A673 (cell line): ENCODE data around the gene CDA. TPM values are rescaled to one million over a fixed set of nuclear protein-coding genes. Genes with fewer than 3 reads are reported as not detected.

Experiments
- BruUV-seq: library from RNA; stranded (reverse); fragments of 400-500 nt; replicated peaks from 2 replicates; lab custom pipeline; 2021; lab: Mats Ljungman, UMichigan
- CTCF ChIA-PET: fragments of 300-600 bp; sonication (Branson Sonifier 250); formaldehyde crosslinking; loops from one replicate; lab custom pipeline; 2022; ENCODE audit warnings: antibody characterized with exemption; lab: Charles Lee
- POLR2A ChIA-PET: fragments of 300-600 bp; sonication (Branson Sonifier 250); formaldehyde crosslinking; loops from one replicate; lab custom pipeline; 2022; ENCODE audit warnings: antibody characterized with exemption; ENCODE audit not compliant: low non-redundant PET; lab: Charles Lee
- DNase-seq: peaks from one replicate; pipeline ENCODE4 v3.0.0-alpha.2; 2015; ENCODE audit warnings: low spot score
- H3K27ac ChIP-seq: fragments of 200-600 bp; sonication (generic); 2 replicates; pipeline ENCODE4 v1.5.1; 2016; ENCODE audit warnings: mixed run types, low read depth, mild to moderate bottlenecking, mixed read lengths, antibody characterized with exemption, low read length; ENCODE audit not compliant: poor library complexity, severe bottlenecking
- H3K27me3 ChIP-seq: fragments of 200-600 bp; sonication (generic); replicated peaks from 2 replicates; pipeline ENCODE4 v1.6.1; 2017; ENCODE audit warnings: mixed run types, low read depth, mild to moderate bottlenecking, mixed read lengths, antibody characterized with exemption, low read length; ENCODE audit not compliant: insufficient read depth, poor library complexity
- H3K36me3 ChIP-seq: fragments of 200-600 bp; sonication (generic); 2 replicates; pipeline ENCODE4 v1.6.1; 2016; ENCODE audit warnings: mixed run types, mild to moderate bottlenecking, mixed read lengths, antibody characterized with exemption, low read length; ENCODE audit not compliant: insufficient read depth, poor library complexity, severe bottlenecking
- H3K4me1 ChIP-seq: fragments of 200-600 bp; sonication (generic); 2 replicates; pipeline ENCODE4 v1.6.1; 2017; ENCODE audit warnings: mixed run types, mild to moderate bottlenecking, mixed read lengths, antibody characterized with exemption, low read length; ENCODE audit not compliant: insufficient read depth, poor library complexity, severe bottlenecking
- H3K4me3 ChIP-seq: fragments of 200-600 bp; sonication (generic); 2 replicates; pipeline ENCODE4 v1.5.1; 2016; ENCODE audit warnings: low read depth, mixed run types, mild to moderate bottlenecking, mixed read lengths, low read length; ENCODE audit not compliant: poor library complexity, severe bottlenecking
- H3K9me3 ChIP-seq: fragments of 200-600 bp; sonication (generic); 2 replicates; pipeline ENCODE4 v1.6.1; 2016; ENCODE audit warnings: mixed run types, low read depth, mild to moderate bottlenecking, mixed read lengths, antibody characterized with exemption, low read length; ENCODE audit not compliant: poor library complexity, severe bottlenecking
- EZH2 ChIP-seq: fragments of 200-600 bp; sonication (generic); IDR thresholded peaks from 2 replicates; pipeline ENCODE4 v1.6.1; 2017; ENCODE audit warnings: borderline replicate concordance, low read depth, mild to moderate bottlenecking, mixed read lengths, antibody characterized with exemption, low read length; ENCODE audit not compliant: poor library complexity, severe bottlenecking
- intact Hi-C: fragments of 100-400 bp; cut with micrococcal nuclease; formaldehyde crosslinking; loops from one replicate; pipeline ENCODE4 v1.10.0; 2022; ENCODE audit not compliant: unreplicated experiment
- total RNA-seq: library from RNA; stranded (reverse); gene quantifications from 2 replicates; pipeline ENCODE4 v1.2.3, GENCODE V29; 2021
- TF ChIP-seq, protein P1 (sequence below): fragments of 300-800, 200-600 bp; sonication (generic); conservative IDR thresholded peaks from 2 replicates; pipeline ENCODE4 v1.5.1; 2017; ENCODE audit warnings: low read depth, mild to moderate bottlenecking, antibody characterized with exemption, low read length, moderate library complexity, mixed read lengths

Gene CDA
- total RNA-seq, 1 experiment from 2014 or later = not detected

DNA sequence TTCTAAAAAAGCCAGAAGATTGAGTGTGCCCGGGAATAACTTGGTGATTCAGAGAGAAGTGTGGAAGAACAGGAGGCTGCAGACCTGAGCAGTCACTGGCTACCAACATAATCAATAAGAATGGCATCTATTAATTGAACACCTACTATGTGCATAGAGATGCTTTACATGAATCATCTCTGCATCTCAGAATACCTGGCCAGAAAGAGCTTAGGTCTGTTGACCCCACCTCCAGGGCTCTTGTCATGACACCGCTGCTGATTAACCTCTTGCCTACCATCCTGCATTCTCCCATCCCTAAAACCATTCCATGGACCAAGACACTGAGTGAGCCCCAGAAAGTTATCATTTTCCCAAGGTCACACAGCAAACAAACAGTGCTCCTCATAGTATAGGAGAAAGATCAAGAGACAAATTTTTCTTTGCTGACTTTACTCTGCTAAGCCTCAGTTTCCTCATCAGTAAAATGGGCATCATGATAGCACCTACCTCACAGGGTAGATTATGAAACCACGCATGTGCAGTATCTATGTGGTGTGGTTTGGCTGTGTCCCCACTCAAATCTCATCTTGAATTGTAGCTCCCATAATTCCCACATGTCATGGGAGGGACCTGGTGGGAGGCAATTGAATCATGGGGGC, 28.1 kb downstream of the CDA start:
- no TSS peak for BruUV-seq

GRCh38 chr1:20618550-20618949, 29.7 kb downstream of the CDA start:
- Histone ChIP-seq H3K27me3 (no peaks in the 10 kb centered on the region), H3K4me1 (no peaks in the 10 kb centered on the region), H3K36me3 (no peaks in the 10 kb centered on the region), H3K9me3 (no peaks in the 10 kb centered on the region), H3K4me3 (no peak overlapping the region), H3K27ac (no peak overlapping the region)
- TF ChIP-seq, protein P1, sequence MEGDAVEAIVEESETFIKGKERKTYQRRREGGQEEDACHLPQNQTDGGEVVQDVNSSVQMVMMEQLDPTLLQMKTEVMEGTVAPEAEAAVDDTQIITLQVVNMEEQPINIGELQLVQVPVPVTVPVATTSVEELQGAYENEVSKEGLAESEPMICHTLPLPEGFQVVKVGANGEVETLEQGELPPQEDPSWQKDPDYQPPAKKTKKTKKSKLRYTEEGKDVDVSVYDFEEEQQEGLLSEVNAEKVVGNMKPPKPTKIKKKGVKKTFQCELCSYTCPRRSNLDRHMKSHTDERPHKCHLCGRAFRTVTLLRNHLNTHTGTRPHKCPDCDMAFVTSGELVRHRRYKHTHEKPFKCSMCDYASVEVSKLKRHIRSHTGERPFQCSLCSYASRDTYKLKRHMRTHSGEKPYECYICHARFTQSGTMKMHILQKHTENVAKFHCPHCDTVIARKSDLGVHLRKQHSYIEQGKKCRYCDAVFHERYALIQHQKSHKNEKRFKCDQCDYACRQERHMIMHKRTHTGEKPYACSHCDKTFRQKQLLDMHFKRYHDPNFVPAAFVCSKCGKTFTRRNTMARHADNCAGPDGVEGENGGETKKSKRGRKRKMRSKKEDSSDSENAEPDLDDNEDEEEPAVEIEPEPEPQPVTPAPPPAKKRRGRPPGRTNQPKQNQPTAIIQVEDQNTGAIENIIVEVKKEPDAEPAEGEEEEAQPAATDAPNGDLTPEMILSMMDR = no peak
- TF ChIP-seq EZH2 = no peak
- intact Hi-C loops = no loop called here
- POLR2A ChIA-PET = no interaction called here
- CTCF ChIA-PET = interaction anchor here (1.3 kb wide), 1 partner anchor 44 kb away, joined by 3 read pairs; no protein-coding TSS in a partner anchor
- BruUV-seq = no TSS peak
- DNase-seq = no peak

More for the DNA sequence above, 28.1 kb downstream of the CDA start:
- no peaks in the 10 kb centered on the region for H3K9me3 ChIP-seq
- no peak overlapping the region for H3K4me3 ChIP-seq
- CTCF ChIA-PET = interaction anchor here (1.3 kb wide), 1 partner anchor 42 kb away, joined by 3 read pairs; no protein-coding TSS in a partner anchor
- TF ChIP-seq, protein P1 = no peak
- no peak for TF ChIP-seq EZH2
- H3K36me3 ChIP-seq = no peaks in the 10 kb centered on the region
- DNase-seq = no peak
- intact Hi-C loops = no loop called here
- POLR2A ChIA-PET = no interaction called here
- H3K27ac ChIP-seq = no peak overlapping the region
- H3K4me1 ChIP-seq = no peaks in the 10 kb centered on the region
- no peaks in the 10 kb centered on the region for H3K27me3 ChIP-seq

DNA sequence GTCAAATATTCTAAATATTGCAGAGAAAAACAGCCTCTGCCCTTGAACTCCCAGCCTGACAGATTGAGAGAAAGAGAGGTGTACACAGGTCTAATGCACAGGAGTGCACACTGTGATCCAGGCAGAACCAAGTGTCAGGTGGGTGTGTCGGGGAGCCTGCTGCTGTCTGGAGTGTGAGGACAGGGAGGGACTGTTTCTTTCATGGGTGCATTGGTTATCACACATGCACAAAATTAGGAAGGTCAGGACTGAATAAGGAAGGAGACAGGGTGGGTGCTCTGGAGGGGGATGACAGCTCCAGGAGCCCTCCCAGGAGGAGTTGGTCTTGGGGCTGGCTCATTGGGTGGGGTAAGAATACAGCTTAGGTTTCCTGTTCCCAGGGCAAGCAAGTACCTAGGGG, 31.1 kb downstream of the CDA start:
- intact Hi-C loops = no loop called here
- Histone ChIP-seq H3K27ac (no peak overlapping the region), H3K36me3 (no peaks in the 10 kb centered on the region), H3K27me3 (no peaks in the 10 kb centered on the region), H3K4me1 (no peaks in the 10 kb centered on the region), H3K4me3 (no peak overlapping the region), H3K9me3 (no peaks in the 10 kb centered on the region)
- TF ChIP-seq, protein P1 = no peak
- no peak for TF ChIP-seq EZH2
- BruUV-seq = no TSS peak
- POLR2A ChIA-PET = no interaction called here
- DNase-seq = no peak
- CTCF ChIA-PET = interaction anchor here (0.6 kb wide), 1 partner anchor 54 kb away, joined by 7 read pairs; no protein-coding TSS in a partner anchor
